ENCODE results near the gene SREBF1.

SREBF1 gene

DNA sequence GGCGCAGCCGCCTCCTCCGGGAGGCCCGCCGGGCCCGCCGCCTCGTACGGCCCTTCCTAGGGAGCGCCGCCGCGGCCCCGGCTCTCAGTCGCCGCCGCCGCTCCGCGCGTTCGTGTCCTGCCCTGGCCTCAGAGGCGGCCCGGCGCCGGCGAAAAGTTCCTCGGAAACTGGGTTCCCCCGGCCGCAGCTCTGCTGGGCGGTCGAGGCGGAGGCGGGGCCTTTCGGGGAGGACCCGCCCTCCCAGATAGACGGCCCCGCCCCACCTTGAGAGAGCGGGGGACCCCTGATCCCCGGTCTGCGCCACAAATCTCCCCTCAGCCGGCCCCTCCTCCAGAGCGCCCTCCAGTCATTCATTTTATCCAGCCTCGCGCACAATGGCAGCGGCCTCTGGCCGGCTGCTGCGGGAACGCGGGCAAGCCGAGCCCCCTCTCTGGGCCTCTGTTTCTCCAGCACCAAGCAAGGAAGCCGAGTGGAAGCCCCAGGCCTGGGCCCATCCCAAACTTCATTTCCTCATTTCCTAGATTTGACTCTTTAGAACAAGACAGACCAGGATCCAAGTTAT is at the start of gene SREBF1:
Gene SREBF1, minus strand, starts transcription at position 169 of the 562 bp plus-strand sequence. CDS start 169 bp downstream, outside the sequence.
- DNase-seq: peak; percentile 74

DNA sequence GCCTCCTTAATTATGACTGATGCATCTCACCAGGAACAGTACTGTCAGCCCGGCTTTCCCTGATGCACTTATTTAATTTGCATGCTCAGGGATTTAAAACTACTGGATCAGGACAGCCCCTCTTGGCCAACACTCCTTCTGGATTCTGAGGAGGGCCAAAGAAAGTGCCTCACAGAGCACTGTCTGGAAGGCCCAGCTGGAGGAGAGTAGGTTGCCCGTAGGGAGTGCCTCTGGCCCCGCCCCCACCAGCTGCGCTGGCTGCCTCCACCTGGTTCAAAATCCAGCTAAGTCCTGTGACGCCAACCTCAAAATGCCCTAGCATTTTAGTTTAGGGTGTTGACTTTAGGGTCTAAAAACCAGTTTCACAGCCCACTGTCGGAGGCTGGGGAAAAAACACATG is 49.4 kb upstream of the SREBF1 start:
- no peak for DNase-seq

DNA sequence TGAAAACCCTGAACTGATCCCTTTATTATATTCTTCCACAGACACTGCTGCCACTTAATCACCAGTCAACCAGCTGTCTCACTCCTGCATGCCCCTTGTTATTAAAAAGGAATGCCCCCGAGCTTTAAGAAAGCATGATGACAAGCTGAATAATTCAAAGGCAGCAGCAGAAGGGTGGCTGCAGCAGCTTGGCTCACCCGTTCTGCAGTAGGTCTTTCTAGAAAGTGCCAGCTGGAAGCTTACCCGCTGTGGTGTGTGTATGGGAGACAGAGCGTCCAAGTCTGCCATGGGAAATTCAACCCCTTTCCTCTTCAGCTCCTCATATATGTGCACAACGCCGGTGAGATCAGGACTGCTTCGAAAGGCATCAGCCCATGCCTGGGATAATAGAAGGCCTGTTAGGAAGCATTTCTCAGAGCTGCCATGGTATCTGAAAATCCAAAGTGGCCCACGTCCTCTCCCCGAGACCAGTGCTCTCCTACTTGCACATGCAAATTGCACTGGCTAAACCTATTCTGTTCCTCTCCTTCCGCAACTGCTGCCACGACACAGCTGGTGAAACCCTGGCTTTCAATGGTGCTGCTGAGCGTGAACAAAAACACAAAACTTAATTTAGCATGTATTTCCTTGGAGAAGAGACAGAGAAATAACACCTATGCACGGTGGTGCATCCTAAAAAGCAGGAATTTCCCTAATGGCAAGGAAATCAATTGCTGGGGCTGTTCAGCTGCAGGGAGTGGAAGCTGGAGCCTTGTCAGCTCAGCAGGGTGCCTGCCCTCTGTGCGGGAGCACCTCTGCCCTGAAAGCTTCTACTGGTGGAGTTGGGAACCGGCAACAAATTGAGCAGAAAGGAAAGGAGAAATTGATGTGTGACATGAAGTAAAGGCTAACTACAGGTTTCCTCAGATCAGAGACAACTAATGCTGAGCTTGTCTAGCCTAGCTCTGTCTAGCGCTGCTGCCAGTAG is 47.9 kb upstream of the SREBF1 start:
- no peak for DNase-seq

DNA sequence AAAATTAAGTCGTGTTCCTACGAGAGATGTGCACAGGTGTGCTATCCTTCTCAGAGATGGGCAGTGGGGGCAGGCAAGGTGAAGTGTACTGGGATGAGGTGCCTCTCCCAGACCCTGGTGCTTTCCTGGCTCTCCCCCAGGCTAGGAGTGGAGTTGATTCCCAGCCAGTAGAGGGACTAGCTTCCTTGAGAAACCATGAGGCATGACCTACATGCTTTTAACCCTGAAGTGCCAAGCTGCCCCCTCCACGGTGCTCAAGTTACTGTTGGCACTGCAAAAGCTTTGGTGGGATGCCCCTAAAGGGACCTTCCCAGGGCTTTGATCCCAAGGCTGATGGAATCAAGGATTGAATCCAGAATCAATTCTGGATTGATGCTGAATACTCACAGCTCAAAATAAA is 47.0 kb upstream of the SREBF1 start:
- no peak for DNase-seq

DNA sequence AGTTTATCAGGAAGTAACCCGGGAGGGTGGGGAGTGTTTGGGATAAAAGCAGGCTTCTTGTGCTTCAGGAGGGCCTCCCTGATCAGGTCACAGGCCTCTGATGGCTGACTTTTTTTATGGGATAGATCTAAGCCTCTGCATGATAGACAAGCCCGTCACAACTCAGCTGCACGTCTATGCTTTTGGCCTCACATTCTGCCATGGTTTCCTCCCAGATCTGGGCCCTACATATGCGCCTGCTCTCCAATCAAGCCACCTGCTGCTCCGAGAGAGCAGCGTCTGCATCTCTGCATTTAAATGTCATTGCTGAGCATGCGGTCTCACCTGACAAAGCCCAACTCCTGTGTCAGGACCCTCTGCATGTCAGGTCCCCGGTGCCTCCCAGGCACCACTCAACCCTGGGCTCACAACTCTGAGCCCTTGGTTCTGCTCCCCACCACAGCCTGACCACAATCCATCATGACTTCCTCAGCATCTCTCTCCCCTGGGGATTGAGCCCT is 45.3 kb upstream of the SREBF1 start:
- no peak for DNase-seq

DNA sequence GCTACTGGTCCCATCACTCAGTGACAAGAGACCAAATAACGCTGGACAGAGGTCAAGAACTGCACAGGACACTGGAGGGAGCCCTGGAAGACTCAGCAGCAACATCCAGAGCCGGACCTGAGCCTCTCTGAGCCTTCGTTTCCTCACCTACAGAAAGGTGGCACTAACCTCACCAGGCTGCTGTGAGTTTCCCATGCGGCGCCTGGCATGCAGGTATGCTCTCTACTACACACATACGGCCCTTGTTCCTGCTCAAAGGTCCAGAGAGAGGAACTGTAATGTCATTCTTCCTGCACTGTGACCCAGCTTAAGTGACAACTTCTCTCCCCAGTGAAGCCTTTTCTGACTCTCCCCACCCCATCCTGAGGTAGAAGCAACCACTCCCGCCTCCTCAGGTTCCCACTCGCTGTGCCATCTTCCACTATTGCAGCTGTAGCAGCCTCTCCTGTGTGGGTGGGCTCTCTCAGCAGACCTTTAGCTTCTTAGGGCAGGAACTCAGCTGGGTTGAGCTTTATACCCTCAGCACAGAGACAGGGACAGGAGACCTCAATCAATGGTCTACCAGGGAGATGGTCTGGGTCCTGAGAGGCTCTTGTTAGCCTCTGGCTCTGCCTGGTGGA is 43.9 kb upstream of the SREBF1 start:
- no peak for DNase-seq

DNA sequence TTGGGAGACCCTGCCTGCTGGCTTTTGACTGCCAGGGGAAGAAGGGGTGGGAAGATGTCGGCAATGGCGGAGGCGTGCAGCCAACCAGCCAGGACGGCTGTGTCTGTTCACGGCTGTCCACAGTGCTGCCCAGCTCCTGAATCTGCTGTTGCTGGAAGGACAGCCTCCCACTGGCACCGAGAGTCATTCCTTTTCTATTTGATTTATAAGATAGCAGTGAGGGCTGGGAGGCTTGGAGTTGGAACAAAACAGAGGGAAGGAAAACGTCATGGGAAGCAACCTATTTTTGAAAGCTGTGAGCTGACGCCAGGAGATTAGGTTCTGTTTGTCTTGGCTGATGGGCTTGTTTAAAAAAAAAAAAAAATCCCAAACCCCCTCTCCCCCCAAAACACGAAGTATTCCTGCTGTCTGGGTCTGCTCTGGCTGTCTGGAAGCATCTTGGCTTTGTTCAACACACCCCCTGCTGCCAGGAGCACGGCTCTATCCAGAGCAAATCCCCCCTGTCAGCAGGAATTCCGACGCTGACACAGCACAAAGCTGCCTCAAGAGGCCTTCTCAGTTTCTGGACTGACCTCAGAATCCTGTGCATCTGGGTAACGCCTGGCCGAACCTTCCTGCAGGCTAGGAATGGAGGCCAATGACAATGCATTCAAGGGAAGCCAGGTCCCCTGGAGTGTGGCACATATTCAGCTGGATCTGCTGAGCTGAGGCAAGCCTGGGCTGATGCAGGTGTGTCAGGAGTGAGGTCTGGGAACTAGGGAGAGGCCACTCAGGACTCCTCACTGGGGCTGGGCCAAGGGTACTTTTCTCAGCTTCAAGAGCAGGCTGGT is 41.0 kb upstream of the SREBF1 start:
- DNase-seq: no peak

DNA sequence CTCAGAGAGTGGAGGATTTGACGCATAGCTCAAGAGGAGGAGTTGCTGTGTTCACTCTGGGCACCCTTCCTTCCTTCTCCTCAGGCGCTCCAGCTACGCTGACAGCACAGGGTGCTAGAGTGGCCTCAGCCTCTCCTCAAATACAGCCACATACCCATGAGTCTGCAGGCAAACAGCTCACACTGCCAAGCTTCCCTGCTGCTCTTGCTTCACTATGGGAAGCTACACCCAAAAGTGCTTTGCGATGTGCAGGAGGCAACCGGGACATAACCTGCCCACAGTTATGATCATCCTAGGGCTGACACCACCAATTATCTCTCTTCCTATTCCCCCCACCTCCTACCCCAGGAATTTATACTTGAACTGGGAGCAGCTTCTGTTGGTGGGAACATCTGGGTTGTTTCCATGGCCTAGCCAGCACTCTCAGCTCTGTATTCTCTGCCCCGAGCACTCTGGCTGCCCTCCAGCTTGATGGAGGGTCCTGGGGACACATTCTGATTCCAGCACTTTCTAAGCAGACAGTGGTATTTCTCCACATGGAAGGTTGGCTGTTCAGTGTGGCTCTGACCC is 40.3 kb upstream of the SREBF1 start:
- DNase-seq: no peak

DNA sequence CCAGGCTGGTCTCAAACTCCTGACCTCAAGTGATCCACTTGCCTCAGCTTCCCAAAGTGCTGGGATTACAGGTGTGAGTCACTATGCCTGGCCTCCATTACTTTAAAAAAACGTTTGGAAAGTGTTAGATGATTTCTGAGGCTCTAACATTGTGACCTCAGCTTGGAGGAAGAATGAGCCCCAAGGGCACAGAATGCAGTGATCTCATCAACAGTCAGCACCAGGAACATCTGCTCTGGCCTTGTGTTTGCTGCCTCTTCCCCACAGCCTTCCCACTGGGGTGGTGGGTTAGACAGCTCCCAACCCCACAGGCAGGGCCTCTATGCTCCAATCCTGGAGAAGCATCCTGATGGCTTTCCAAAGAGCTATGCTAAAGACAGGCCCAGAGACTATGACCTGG is 37.7 kb upstream of the SREBF1 start:
- no peak for DNase-seq

DNA sequence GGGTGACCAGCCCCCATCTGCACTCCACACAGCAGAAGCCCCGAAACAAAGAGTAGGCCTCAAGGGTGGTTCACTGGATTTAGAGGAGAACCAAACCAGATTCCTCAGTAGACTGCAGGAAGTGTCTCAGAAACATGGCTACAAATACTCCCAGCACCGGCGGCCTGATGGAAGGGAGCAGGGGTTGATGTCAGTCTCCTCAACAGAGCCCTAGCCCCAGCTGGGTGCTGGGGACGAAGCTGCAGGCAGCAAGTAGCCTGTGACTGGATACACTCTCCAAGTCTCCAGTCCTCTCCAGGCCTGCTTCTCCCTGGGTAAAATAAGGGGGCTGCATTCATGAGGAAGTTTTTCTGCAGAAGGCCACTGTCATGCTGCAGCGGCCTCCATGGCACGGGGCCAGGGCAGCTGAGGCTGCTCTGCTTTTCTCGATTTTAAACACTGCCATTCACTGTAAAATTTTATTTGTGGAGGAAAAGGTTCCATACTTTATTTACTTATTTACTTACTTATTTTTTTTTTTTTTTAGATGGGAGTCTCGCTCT is 36.7 kb upstream of the SREBF1 start:
- DNase-seq: no peak

DNA sequence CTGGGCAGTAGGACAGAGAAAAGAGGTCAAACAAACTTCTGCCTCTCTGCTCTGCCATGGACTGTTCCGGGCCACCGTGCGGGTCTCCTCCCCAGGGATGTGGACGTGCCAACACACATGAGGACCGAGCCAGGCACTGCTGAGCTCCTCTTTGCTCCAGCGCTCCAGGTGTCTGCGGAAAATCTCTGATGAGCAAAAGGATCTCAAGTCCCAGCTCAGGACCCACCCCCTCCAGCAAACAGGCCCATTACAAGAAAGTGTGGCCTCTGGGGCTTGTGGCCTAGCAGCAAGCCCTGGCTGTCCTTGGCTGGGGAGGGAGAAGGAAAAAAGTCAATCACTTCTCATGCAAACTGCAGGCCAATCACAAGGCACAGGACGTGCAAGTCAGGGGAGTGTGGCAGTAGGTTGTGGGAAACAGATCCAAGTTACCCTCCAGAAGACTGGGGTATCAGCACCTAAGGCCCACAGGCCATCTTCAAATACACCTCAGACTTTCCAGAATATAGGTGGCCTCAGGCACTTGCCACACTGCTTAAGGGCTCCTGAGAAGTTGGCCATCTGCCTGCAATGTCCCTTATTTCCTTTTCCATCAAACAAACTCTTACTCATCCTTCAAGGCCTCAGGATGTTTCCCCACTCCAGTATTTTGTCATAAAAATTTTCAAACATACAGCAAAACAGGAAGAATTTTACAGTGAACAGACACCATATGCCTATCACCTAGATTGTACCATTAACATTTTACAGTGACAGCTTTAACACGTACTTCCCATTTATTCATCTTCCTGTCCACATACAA is 36.0 kb upstream of the SREBF1 start:
- no peak for DNase-seq

DNA sequence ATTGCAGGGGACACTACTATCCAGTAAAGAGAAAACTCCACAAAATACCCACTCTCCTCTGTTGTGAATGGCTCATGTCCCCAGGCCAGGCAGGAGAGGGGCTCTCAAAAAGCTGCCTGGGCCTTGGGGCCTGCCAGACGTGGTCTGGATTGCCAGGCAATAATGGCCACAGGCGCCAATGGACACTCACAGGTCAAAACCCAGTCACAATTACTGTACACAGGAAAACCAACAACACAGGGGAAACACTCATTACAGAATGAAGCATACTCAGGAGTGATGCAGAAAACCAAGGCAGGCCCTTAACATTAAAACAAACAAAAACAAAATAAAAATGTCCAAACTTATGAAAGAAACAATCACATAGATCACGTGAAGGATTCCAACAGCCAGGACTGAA is 35.1 kb upstream of the SREBF1 start:
- no peak for DNase-seq

DNA sequence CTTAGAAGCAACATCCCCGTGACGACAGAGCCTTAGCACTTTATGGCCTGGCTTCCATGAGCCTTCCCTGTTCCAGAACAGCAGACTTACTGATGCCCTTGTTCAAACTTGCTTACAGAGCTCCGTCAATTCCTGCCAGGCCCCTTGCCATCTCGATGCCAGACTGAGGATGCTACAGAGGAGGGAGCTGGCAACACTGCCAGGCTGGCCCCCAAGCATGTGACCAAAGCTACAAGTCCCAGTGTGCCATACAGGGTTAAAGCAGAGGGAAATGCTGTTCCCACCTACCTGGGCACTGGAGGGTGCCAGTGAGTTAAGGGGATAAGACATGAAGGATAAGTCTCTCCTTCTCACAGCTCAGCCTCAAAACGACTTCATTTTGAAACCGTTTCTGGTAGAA is 33.5 kb upstream of the SREBF1 start:
- DNase-seq: no peak

DNA sequence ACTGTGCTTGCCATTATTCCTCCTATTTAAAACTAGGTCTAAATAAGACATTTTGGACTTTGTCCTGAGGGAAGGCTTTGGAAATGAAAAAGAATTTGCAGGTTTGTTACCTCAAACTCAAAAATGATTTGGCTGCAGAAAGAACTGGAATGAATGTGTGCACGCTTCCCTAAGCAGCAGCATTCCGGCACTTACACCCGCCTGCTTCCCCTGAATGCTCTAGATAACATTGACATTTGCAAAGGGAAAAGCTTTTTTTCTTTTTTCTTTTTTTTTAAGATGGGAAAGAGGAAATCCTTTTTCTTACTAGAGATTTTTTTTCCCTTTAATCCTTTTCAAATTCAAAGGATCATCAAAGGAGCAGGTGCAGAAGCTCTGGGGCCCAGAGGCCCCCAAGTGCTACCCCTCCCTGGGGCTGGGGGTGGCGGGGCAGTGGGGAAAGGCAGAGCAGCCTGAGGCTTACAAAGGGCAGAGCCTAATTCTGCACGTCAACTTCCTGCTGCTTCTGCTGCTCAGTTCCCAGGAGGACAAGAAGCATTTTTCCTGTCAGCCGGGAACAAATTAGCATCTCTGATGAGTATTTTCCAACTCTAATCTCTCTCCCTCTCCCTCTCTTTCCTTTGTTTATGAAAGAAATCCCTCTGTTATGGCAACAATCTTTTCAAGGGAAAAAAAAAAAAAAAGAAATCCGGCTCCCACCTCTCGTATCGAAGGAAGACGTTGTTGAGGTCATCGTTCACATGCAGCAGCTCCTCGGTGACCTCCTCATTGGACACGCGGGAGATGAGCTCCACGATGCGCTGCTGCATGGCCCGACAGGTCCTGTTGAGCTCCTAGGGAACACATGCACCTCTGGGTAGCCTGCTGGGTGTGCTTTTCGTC is 32.1 kb upstream of the SREBF1 start:
- DNase-seq: peak; percentile 50

DNA sequence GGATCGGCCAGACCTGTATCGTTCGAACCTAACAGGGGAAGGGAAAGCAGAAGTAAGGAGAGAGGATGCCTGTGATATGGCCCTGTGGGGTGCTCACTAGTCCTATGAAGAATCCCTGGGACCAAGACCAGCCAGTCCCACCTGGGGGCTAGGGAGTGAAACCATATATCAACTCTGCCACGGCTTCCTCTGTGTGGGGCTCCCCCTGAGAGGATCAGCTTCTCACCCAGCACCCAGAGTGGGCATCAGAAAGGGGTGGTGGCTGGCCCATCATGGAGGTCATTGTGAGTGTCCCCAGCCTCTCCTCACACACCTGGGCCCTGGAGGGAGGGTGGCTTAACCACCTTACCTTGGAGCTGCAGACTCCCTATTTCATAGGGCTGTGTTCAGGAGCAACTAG is 30.1 kb upstream of the SREBF1 start:
- DNase-seq: no peak

DNA sequence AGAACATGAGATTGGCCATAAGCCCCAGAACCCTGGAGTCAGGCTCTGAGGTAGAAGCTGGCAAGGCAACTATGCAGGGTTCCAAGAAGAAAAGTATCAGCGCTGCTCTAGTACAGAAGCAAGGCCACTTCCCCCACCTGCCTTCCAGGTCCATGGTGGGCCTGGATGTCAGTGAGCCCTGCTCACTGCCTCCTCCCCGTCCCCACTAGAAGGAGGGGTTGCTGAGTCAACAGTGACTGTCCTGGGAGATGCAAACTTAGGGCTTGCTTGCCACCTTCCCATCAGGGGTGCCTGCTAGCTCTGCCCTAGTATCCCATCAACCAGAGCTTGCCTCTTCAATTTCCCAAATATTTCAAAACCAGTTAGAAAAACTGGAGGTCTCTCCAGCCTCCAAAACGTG is 29.6 kb upstream of the SREBF1 start:
- no peak for DNase-seq

DNA sequence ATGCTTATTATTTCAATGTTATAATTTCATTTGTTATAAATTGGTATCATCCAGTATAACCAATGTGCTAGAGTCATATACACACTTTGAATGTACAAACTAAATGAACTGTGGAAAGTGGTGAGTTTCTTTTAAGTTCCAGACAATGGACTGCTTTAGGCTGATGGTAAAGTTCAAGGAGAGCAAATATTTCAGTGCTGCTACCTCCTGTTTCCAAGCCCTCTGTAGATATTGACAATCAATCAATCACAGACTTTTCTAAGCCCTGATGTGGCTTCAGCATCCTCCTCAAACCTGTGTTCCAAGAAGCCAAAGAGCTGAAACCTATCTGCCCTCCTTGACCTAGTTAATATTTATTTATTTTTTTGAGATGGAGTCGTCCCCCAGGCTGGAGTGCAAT is 28.2 kb upstream of the SREBF1 start:
- DNase-seq: no peak

DNA sequence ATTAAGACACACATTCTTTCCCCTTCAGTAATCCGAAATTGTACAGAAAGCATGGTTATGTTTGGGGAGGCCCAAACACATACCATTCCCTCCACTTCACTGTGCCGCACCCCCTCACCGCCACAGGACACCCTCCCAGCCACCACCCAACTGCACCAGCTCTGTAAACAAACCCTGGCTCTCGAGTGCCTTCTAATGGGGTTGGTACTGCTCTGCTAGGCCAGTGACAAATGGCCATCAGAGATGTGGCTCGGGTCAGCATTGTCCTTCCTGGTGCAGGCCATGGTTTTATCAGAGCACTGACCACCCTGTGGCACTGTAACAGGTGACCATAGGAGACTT is 24.0 kb upstream of the SREBF1 start:
- DNase-seq: no peak

DNA sequence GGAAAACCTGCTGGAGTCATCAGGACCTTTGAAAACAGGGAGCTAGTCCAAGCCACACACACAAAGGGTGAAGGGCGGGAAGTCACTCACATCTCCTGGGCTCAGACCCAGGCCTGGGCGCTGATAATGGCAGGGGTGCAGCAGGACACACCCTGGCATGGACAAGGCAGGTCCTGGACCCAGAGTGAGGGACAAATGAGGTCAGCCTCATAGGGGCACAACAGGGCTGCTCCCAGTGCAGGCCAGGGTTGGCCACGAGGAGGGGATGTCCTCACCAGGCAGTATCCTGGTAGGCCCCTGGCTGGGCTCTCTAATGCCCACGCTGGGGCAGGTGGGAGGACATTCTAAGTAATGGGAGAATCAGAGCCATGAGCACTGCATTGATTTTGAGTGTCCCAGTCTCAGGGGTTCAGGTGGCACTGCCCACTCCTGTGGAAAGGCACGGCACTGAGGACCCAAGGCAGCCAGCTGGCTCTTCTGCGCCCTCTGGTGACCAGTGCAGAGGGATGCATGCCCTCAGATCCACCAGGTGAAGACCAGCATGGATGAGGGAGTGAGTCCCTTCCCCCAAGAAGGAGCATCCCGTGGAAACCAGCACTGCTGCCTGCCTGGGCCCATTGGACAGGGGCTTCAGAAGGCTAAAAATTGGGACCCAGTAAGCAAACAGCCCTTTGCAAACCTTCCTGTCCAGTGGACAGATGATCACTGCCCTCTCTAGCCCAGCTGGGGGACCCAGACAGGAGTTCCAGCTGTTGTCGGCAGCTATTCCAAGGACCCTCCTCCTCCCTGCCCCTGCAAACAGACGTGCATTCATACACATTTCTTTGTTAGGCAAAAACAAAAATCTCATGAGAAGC is 23.4 kb upstream of the SREBF1 start:
- DNase-seq: peak; percentile 82

Measured in NCI-H1436 (cell line).